Measurements from ENCODE around the gene PTPA. TPM values are rescaled to one million over a fixed set of nuclear protein-coding genes. Genes with fewer than 3 reads are reported as not detected.

The PTPA gene
- total and polyA plus RNA-seq, 2 experiments from 2014 or later: 60.8 to 113 TPM

GRCh38 chr9:129163753-129164152 is 52.5 kb downstream of the PTPA start:
- TF ChIP-seq EZH2phosphoT487 (IDR thresholded peaks at IDR 0.05; ENCODE audit: insufficient read depth, low read depth) (no peak), EZH2 (IDR thresholded peaks at IDR 0.05; ENCODE audit: insufficient read depth, poor library complexity, severe bottlenecking) (no peak)
- DNase-seq: no peak
- in situ Hi-C loops (cut with MboI): no loop called here

DNA sequence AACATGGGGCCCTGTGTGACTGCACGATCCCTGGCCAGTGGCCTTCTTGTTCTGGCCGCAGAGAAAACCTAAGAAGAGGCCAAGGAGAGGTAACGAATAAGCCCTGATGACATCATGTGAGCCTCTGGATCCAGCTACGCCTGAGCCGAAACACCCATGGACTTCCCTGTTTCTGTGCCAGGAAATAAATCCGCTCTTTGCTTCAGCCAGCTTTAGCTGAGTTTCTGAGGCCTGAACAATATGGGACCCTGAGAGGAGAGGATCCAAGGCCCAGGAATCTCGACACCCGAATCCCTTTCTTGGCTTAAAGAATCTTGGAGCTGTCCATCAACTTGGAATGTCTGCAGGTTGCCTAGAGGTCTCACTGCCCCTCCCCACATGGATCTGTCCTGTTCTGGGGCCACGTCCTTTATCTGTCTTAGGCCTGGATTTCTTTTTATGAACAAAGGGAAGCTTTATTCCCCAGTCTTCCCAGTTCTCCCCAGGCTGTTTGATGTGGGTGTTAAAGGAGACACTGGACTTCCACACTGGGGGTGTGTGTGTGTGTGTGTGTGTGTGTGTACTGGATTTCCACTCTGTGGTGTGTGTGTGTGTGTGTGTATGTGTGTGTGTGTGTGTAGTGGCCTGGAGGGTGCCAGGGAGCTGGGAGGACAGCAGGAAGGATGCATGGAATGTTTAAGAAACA is 53.2 kb downstream of the PTPA start:
- no peak for TF ChIP-seq EZH2phosphoT487 (IDR thresholded peaks at IDR 0.05; ENCODE audit: insufficient read depth, low read depth)
- no peak for TF ChIP-seq EZH2 (IDR thresholded peaks at IDR 0.05; ENCODE audit: insufficient read depth, poor library complexity, severe bottlenecking)
- H3K4me3 ChIP-seq: no peak overlapping the region
- no peak overlapping the region for H3K9ac ChIP-seq
- no peaks in the 10 kb centered on the region for H3K36me3 ChIP-seq (ENCODE audit: low read depth)
- in situ Hi-C loops (cut with MboI): no loop called here
- H3F3A ChIP-seq (ENCODE audit: insufficient read depth): peaks cover 15% of the 10 kb centered on the region; the same call in 1 of the 2 replicates
- H3K4me2 ChIP-seq (ENCODE audit: unreplicated experiment): no peak overlapping the region
- peak overlapping the region; percentile 33 for H3K27ac ChIP-seq
- H3K9me3 ChIP-seq (ENCODE audit: low read depth): no peaks in the 10 kb centered on the region
- no peaks in the 10 kb centered on the region for H3K9me2 ChIP-seq (ENCODE audit: insufficient read depth)
- H3K79me2 ChIP-seq (ENCODE audit: insufficient read depth): no peaks in the 10 kb centered on the region
- H2AFZ ChIP-seq: no peak overlapping the region
- WGBS, 2 experiments (ENCODE audit: low coverage in 1 of 2, low lambda C conversion rate in 2 of 2, missing lambda C conversion rate in 2 of 2): 44 to 48% methylated on average over 9 of the region's 9 CpGs
- peaks cover 33% of the 10 kb centered on the region for H3K4me1 ChIP-seq (ENCODE audit: insufficient read depth)
- no peaks in the 10 kb centered on the region for H4K20me1 ChIP-seq (ENCODE audit: insufficient read depth)
- peak; percentile 76 for DNase-seq
- H3K27me3 ChIP-seq (replicated peaks; ENCODE audit: insufficient read depth): no peaks in the 10 kb centered on the region

More at GRCh38 chr9:129163753-129164152, 52.5 kb downstream of the PTPA start:
- no peaks in the 10 kb centered on the region for H3K27me3 ChIP-seq (replicated peaks; ENCODE audit: insufficient read depth)
- H3K36me3 ChIP-seq (ENCODE audit: low read depth): no peaks in the 10 kb centered on the region
- no peaks in the 10 kb centered on the region for H3K9me3 ChIP-seq (ENCODE audit: low read depth)
- H2AFZ ChIP-seq: no peak overlapping the region
- no peak overlapping the region for H3K9ac ChIP-seq
- H3F3A ChIP-seq (ENCODE audit: insufficient read depth): peaks cover 11% of the 10 kb centered on the region; the same call in 1 of the 2 replicates
- no peak overlapping the region for H3K4me3 ChIP-seq
- H3K4me1 ChIP-seq (ENCODE audit: insufficient read depth): peaks cover 33% of the 10 kb centered on the region
- no peaks in the 10 kb centered on the region for H3K79me2 ChIP-seq (ENCODE audit: insufficient read depth)
- WGBS, 2 experiments (ENCODE audit: low coverage in 1 of 2, low lambda C conversion rate in 2 of 2, missing lambda C conversion rate in 2 of 2): 66 to 75% methylated on average over 10 of the region's 10 CpGs
- no peak overlapping the region for H3K4me2 ChIP-seq (ENCODE audit: unreplicated experiment)
- peak overlapping the region; percentile 33 for H3K27ac ChIP-seq
- H3K9me2 ChIP-seq (ENCODE audit: insufficient read depth): no peaks in the 10 kb centered on the region
- no peaks in the 10 kb centered on the region for H4K20me1 ChIP-seq (ENCODE audit: insufficient read depth)

DNA sequence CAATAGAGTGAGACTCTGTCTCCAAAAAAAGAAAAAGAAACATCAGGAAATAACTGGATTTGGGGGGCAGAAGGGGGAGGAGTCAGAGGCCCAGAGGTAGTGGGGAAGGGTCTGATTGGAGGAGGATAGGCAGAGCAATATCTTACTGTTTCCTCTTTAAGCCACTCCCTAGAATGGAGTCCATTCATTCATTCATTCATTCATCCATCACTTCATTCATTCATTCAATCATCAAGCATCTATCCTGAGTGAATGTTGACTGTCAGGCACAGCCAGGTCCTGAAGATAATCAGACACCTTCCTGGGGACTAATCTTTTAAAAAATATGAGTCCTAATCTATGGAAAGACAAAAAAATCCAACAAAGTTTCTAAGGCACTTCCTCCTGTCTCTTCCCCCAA is 54.0 kb downstream of the PTPA start:
- H3K9ac ChIP-seq: no peak overlapping the region
- H3K9me3 ChIP-seq (ENCODE audit: low read depth): no peaks in the 10 kb centered on the region
- H3K27me3 ChIP-seq (replicated peaks; ENCODE audit: insufficient read depth): no peaks in the 10 kb centered on the region
- H3K4me2 ChIP-seq (ENCODE audit: unreplicated experiment): no peak overlapping the region
- in situ Hi-C loops (cut with MboI): no loop called here
- no peaks in the 10 kb centered on the region for H3K9me2 ChIP-seq (ENCODE audit: insufficient read depth)
- no peak overlapping the region for H3K27ac ChIP-seq
- DNase-seq: no peak
- H3K4me1 ChIP-seq (ENCODE audit: insufficient read depth): peaks cover 38% of the 10 kb centered on the region
- no peak overlapping the region for H2AFZ ChIP-seq
- H3K36me3 ChIP-seq (ENCODE audit: low read depth): no peaks in the 10 kb centered on the region
- H3K4me3 ChIP-seq: no peak overlapping the region
- H3F3A ChIP-seq (ENCODE audit: insufficient read depth): peaks cover 19% of the 10 kb centered on the region
- no peaks in the 10 kb centered on the region for H4K20me1 ChIP-seq (ENCODE audit: insufficient read depth)
- no peaks in the 10 kb centered on the region for H3K79me2 ChIP-seq (ENCODE audit: insufficient read depth)
- no peak for TF ChIP-seq EZH2 (IDR thresholded peaks at IDR 0.05; ENCODE audit: insufficient read depth, poor library complexity, severe bottlenecking)
- no peak for TF ChIP-seq EZH2phosphoT487 (IDR thresholded peaks at IDR 0.05; ENCODE audit: insufficient read depth, low read depth)

- Histone ChIP-seq H4K20me1 (ENCODE audit: insufficient read depth) (no peaks in the 10 kb centered on the region), H3F3A (ENCODE audit: insufficient read depth) (peaks cover 24% of the 10 kb centered on the region), H3K4me2 (ENCODE audit: unreplicated experiment) (peak overlapping the region; percentile 77), H3K9ac (peak overlapping the region; percentile 67), H3K4me1 (ENCODE audit: insufficient read depth) (peaks cover 41% of the 10 kb centered on the region), H3K27me3 (replicated peaks; ENCODE audit: insufficient read depth) (no peaks in the 10 kb centered on the region), H3K9me2 (ENCODE audit: insufficient read depth) (no peaks in the 10 kb centered on the region), H3K4me3 (peak overlapping the region; percentile 33), H3K79me2 (ENCODE audit: insufficient read depth) (no peaks in the 10 kb centered on the region), H3K27ac (peak overlapping the region; percentile 91), H3K9me3 (ENCODE audit: low read depth) (no peaks in the 10 kb centered on the region), H2AFZ (peak overlapping the region; percentile 61), H3K36me3 (ENCODE audit: low read depth) (no peaks in the 10 kb centered on the region)
- WGBS, 2 experiments (ENCODE audit: low coverage in 1 of 2, low lambda C conversion rate in 2 of 2, missing lambda C conversion rate in 2 of 2): 7 to 12% methylated on average over 14 to 18 of the region's 18 CpGs
- DNase-seq: peak; percentile 92
- no peak for TF ChIP-seq EZH2phosphoT487 (IDR thresholded peaks at IDR 0.05; ENCODE audit: insufficient read depth, low read depth)
- TF ChIP-seq EZH2 (IDR thresholded peaks at IDR 0.05; ENCODE audit: insufficient read depth, poor library complexity, severe bottlenecking): no peak
- in situ Hi-C loops (cut with MboI): no loop called here
These were observed 55.7 kb downstream of the PTPA start for GRCh38 chr9:129166623-129167557.

Measured in GM23248 (cell line).